H9 (cell line): ENCODE measurements around the gene NF1. TPM values are rescaled to one million over a fixed set of nuclear protein-coding genes. Genes with fewer than 3 reads are reported as not detected.
A peak's percentile ranks its signal among the peaks of the same experiment; 100 is the strongest.

Experiments
- DNase-seq: peaks from one replicate; pipeline ENCODE4 v3.0.0-alpha.2; 2017
- H2AFZ ChIP-seq: one replicate; pipeline ENCODE4 v1.6.1; 2013; ENCODE audit warnings: mild to moderate bottlenecking, low read length, control low read depth, moderate library complexity
- H2AK5ac ChIP-seq: 2 replicates; pipeline ENCODE4 v1.6.1; 2013; ENCODE audit warnings: low read length, control low read depth, mixed read lengths; ENCODE audit not compliant: insufficient read length
- H2BK120ac ChIP-seq: one replicate; pipeline ENCODE4 v1.6.1; 2013; ENCODE audit warnings: low read depth, mild to moderate bottlenecking, low read length, control low read depth, inconsistent platforms; ENCODE audit not compliant: poor library complexity, severe bottlenecking
- H2BK12ac ChIP-seq: 2 replicates; pipeline ENCODE4 v1.6.1; 2013; ENCODE audit warnings: low read length, control low read depth, mixed read lengths, low read depth; ENCODE audit not compliant: insufficient read length
- H2BK15ac ChIP-seq: 2 replicates; pipeline ENCODE4 v1.6.1; 2013; ENCODE audit warnings: low read depth, low read length, control low read depth
- H2BK20ac ChIP-seq: one replicate; pipeline ENCODE4 v1.6.1; 2013; ENCODE audit warnings: low read depth, mild to moderate bottlenecking, low read length, control low read depth, inconsistent platforms; ENCODE audit not compliant: poor library complexity, severe bottlenecking
- H2BK5ac ChIP-seq: 2 replicates; pipeline ENCODE4 v1.6.1; 2013; ENCODE audit warnings: low read length, control low read depth, mixed read lengths; ENCODE audit not compliant: insufficient read length
- H3K14ac ChIP-seq: 2 replicates; pipeline ENCODE4 v1.6.1; 2013; ENCODE audit warnings: low read length, control low read depth; ENCODE audit not compliant: insufficient read depth
- H3K18ac ChIP-seq: 2 replicates; pipeline ENCODE4 v1.6.1; 2013; ENCODE audit warnings: low read depth, mild to moderate bottlenecking, mixed read lengths, low read length, control low read depth; ENCODE audit not compliant: insufficient read length
- H3K23ac ChIP-seq: 2 replicates; pipeline ENCODE4 v1.6.1; 2013; ENCODE audit warnings: low read length, control low read depth, mixed read lengths, low read depth; ENCODE audit not compliant: insufficient read length
- H3K23me2 ChIP-seq: 2 replicates; pipeline ENCODE4 v1.6.1; 2013; ENCODE audit warnings: low read depth, mild to moderate bottlenecking, mixed read lengths, low read length, control low read depth; ENCODE audit not compliant: insufficient read length, poor library complexity, severe bottlenecking
- H3K27ac ChIP-seq: 2 replicates; pipeline ENCODE4 v1.5.1; 2013; ENCODE audit warnings: low read length, control low read depth, mixed read lengths, low read depth; ENCODE audit not compliant: insufficient read length
- H3K27me3 ChIP-seq: 2 replicates; pipeline ENCODE4 v1.6.1; 2013; ENCODE audit warnings: low read length, control low read depth, inconsistent platforms; ENCODE audit not compliant: insufficient read depth
- H3K4ac ChIP-seq: 2 replicates; pipeline ENCODE4 v1.6.1; 2013; ENCODE audit warnings: low read depth, mild to moderate bottlenecking, control low read depth, inconsistent platforms, low read length, moderate library complexity
- H3K4me1 ChIP-seq: 2 replicates; pipeline ENCODE4 v1.6.1; 2013; ENCODE audit warnings: low read length, control low read depth, inconsistent platforms; ENCODE audit not compliant: insufficient read depth
- H3K4me2 ChIP-seq: 2 replicates; pipeline ENCODE4 v1.6.1; 2013; ENCODE audit warnings: low read length, control low read depth, mixed read lengths; ENCODE audit not compliant: insufficient read length, insufficient read depth
- H3K56ac ChIP-seq: 2 replicates; pipeline ENCODE4 v1.6.1; 2013; ENCODE audit warnings: low read depth, mild to moderate bottlenecking, mixed read lengths, low read length, control low read depth; ENCODE audit not compliant: insufficient read length
- H3K79me1 ChIP-seq: 2 replicates; pipeline ENCODE4 v1.6.1; 2013; ENCODE audit warnings: low read depth, mild to moderate bottlenecking, moderate library complexity, low read length, control low read depth, inconsistent platforms; ENCODE audit not compliant: insufficient read depth, poor library complexity, severe bottlenecking
- H3K79me2 ChIP-seq: 2 replicates; pipeline ENCODE4 v1.6.1; 2013; ENCODE audit warnings: low read length, control low read depth, inconsistent platforms; ENCODE audit not compliant: insufficient read depth
- H3K9ac ChIP-seq: 2 replicates; pipeline ENCODE4 v1.6.1; 2013; ENCODE audit warnings: low read length, control low read depth, mixed read lengths; ENCODE audit not compliant: insufficient read length; ENCODE audit errors: extremely low read depth
- H3K9me3 ChIP-seq: one replicate; pipeline ENCODE4 v1.6.1; 2013; ENCODE audit warnings: low read depth, low read length, inconsistent platforms; ENCODE audit not compliant: control insufficient read depth
- H3T11ph ChIP-seq: one replicate; pipeline ENCODE4 v1.6.1; 2013; ENCODE audit warnings: mild to moderate bottlenecking, low read length, control low read depth, inconsistent platforms
- H4K20me1 ChIP-seq: one replicate; pipeline ENCODE4 v1.6.1; 2013; ENCODE audit not compliant: control insufficient read depth, insufficient read length, insufficient read depth
- H4K5ac ChIP-seq: 2 replicates; pipeline ENCODE4 v1.6.1; 2013; ENCODE audit warnings: low read depth, mild to moderate bottlenecking, mixed read lengths, low read length, control low read depth; ENCODE audit not compliant: insufficient read length
- H4K8ac ChIP-seq: replicated peaks from 2 replicates; pipeline ENCODE4 v1.6.1; 2013; ENCODE audit warnings: low read length, control low read depth, mixed read lengths, low read depth; ENCODE audit not compliant: insufficient read length
- H4K91ac ChIP-seq: 2 replicates; pipeline ENCODE4 v1.6.1; 2013; ENCODE audit warnings: low read depth, mild to moderate bottlenecking, moderate library complexity, mixed read lengths, low read length, control low read depth; ENCODE audit not compliant: insufficient read length
- H3K27ac Mint-ChIP-seq, 3 experiments: 2 replicates in 2 of 3; 3 replicates in 1 of 3; pipeline ENCODE4 v1.8.0; 2020 to 2021; ENCODE audit warnings: mixed read lengths in 3 of 3, mild to moderate bottlenecking in 1 of 3, moderate library complexity in 1 of 3
- H3K27me3 Mint-ChIP-seq: 2 replicates; pipeline ENCODE4 v1.8.0; 2021; ENCODE audit warnings: low read depth, mild to moderate bottlenecking, moderate library complexity, mixed read lengths
- H3K36me3 Mint-ChIP-seq, 3 experiments: 2 replicates in 2 of 3; 3 replicates in 1 of 3; pipeline ENCODE4 v1.8.0; 2020 to 2021; ENCODE audit warnings: low read depth in 3 of 3, mixed read lengths in 3 of 3; ENCODE audit not compliant: insufficient read depth in 1 of 3
- H3K4me1 Mint-ChIP-seq, 2 experiments: 2 replicates each; pipeline ENCODE4 v1.8.0; 2020; ENCODE audit warnings: mixed read lengths in 2 of 2
- H3K4me3 Mint-ChIP-seq, 2 experiments: 2 replicates in 1 of 2; 3 replicates in 1 of 2; pipeline ENCODE4 v1.8.0; 2020 to 2021; ENCODE audit warnings: mild to moderate bottlenecking in 2 of 2, mixed read lengths in 2 of 2, moderate library complexity in 1 of 2
- H3K9me3 Mint-ChIP-seq, 2 experiments: 2 replicates in 1 of 2; 3 replicates in 1 of 2; pipeline ENCODE4 v1.8.0; 2020; ENCODE audit warnings: mild to moderate bottlenecking in 2 of 2, mixed read lengths in 2 of 2, moderate library complexity in 1 of 2
- total RNA-seq: library from RNA; stranded (reverse); gene quantifications from 2 replicates; pipeline ENCODE4 v1.2.1, GENCODE V29; 2021
- TF ChIP-seq, protein P1 (sequence below): fragments of 200-600 bp; sonication (generic); conservative IDR thresholded peaks from 3 replicates; pipeline ENCODE4 v1.8.0; 2021; ENCODE audit warnings: antibody characterized with exemption, mild to moderate bottlenecking

The NF1 gene
- total RNA-seq, 1 experiment from 2014 or later, result 38.1 TPM

DNA sequence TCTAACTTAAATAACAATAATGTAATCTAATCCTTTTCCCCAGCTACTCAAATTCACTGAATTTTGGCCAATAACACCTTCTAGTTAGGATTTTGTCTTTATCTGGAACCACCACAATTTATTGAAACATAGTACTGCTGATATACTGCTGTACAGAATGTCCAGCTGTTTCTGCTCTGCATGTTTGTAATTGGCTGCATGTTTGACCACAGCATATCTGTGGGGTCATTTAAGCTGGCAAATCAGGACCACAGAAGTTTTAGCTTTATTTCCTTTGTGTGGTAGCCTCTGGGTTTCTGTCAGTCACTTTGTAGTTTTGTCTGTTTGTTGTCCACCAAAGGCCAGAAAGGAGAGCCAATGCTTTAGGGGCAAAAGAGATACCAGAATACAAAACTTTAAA, 274.5 kb downstream of the NF1 start:
- Histone ChIP-seq H3K79me1 (no peaks in the 10 kb centered on the region), H3K4ac (no peak overlapping the region), H4K8ac (no peak overlapping the region), H2BK5ac (no peak overlapping the region), H3K23me2 (no peaks in the 10 kb centered on the region), H4K20me1 (no peaks in the 10 kb centered on the region), H3K27me3 (no peaks in the 10 kb centered on the region), H3K56ac (no peak overlapping the region), H3K9ac (no peak overlapping the region), H3K18ac (no peak overlapping the region), H2BK12ac (no peak overlapping the region), H2BK20ac (no peak overlapping the region), H3K9me3 (no peaks in the 10 kb centered on the region), H3K79me2 (no peaks in the 10 kb centered on the region), H3K14ac (no peak overlapping the region), H3K4me1 (no peaks in the 10 kb centered on the region), H3T11ph (no peak overlapping the region), H4K91ac (no peak overlapping the region), H2BK120ac (no peak overlapping the region), H2BK15ac (no peak overlapping the region), H2AFZ (no peak overlapping the region), H3K4me2 (no peak overlapping the region), H4K5ac (no peak overlapping the region), H3K27ac (no peak overlapping the region), H3K23ac (no peak overlapping the region), H2AK5ac (no peak overlapping the region)
- peaks cover 2 to 10% of the 10 kb centered on the region in 2 experiments; a peak in 2 of 4 replicates for H3K4me1 Mint-ChIP-seq
- no peak overlapping the region for H3K4me3 Mint-ChIP-seq
- H3K27ac Mint-ChIP-seq, result peak overlapping the region in 1 of 3 experiments; percentile 57; a peak in 2 of 7 replicates
- H3K36me3 Mint-ChIP-seq, result peaks cover 0 to 6% (median 2%) of the 10 kb centered on the region in 3 experiments; a peak in 2 of 7 replicates
- no peak for DNase-seq
- TF ChIP-seq, protein P1, sequence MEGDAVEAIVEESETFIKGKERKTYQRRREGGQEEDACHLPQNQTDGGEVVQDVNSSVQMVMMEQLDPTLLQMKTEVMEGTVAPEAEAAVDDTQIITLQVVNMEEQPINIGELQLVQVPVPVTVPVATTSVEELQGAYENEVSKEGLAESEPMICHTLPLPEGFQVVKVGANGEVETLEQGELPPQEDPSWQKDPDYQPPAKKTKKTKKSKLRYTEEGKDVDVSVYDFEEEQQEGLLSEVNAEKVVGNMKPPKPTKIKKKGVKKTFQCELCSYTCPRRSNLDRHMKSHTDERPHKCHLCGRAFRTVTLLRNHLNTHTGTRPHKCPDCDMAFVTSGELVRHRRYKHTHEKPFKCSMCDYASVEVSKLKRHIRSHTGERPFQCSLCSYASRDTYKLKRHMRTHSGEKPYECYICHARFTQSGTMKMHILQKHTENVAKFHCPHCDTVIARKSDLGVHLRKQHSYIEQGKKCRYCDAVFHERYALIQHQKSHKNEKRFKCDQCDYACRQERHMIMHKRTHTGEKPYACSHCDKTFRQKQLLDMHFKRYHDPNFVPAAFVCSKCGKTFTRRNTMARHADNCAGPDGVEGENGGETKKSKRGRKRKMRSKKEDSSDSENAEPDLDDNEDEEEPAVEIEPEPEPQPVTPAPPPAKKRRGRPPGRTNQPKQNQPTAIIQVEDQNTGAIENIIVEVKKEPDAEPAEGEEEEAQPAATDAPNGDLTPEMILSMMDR, result no peak
- H3K27me3 Mint-ChIP-seq, result no peaks in the 10 kb centered on the region
- H3K9me3 Mint-ChIP-seq, result no peaks in the 10 kb centered on the region
